ENCODE measurements around the gene RPS10.

The RPS10 gene

GRCh38 chr6:34425498-34426410 is at the start of gene RPS10:
Gene RPS10 (minus strand): TSS chr6:34426069. CDS start chr6:34425221, 848 bp downstream.
- peak; percentile 96 for DNase-seq

GRCh38 chr6:34475238-34475682 is 49.4 kb upstream of the RPS10 start:
- DNase-seq = no peak

GRCh38 chr6:34474754-34475153 is 48.9 kb upstream of the RPS10 start:
- no peak for DNase-seq

GRCh38 chr6:34473967-34474366 is 48.1 kb upstream of the RPS10 start:
- DNase-seq = no peak

GRCh38 chr6:34472425-34472824 is 46.6 kb upstream of the RPS10 start:
- no peak for DNase-seq

GRCh38 chr6:34469499-34469898 is 43.6 kb upstream of the RPS10 start:
- no peak for DNase-seq

GRCh38 chr6:34468378-34468892 is 42.6 kb upstream of the RPS10 start:
- no peak for DNase-seq

- no peak for DNase-seq
Observed at GRCh38 chr6:34466242-34467185, 40.6 kb upstream of the RPS10 start.

GRCh38 chr6:34465531-34466241 is 39.8 kb upstream of the RPS10 start, which contains the start of gene PACSIN1:
Gene PACSIN1 (plus strand): TSS chr6:34466076. CDS start chr6:34526306, 60,230 bp downstream.
- no peak for DNase-seq

- DNase-seq = no peak
Observed at GRCh38 chr6:34463849-34464248, 38.0 kb upstream of the RPS10 start.

- DNase-seq = no peak
Observed at GRCh38 chr6:34463299-34463698, 37.4 kb upstream of the RPS10 start.

GRCh38 chr6:34462551-34462971 is 36.7 kb upstream of the RPS10 start:
- DNase-seq = no peak

GRCh38 chr6:34462010-34462409 is 36.1 kb upstream of the RPS10 start:
- no peak for DNase-seq

GRCh38 chr6:34460796-34461507 is 35.1 kb upstream of the RPS10 start:
- DNase-seq = no peak

- DNase-seq = no peak
Observed at GRCh38 chr6:34459899-34460593, 34.2 kb upstream of the RPS10 start.

- DNase-seq = no peak
Observed at GRCh38 chr6:34457742-34458735, 32.2 kb upstream of the RPS10 start.

GRCh38 chr6:34457382-34457741 is 31.5 kb upstream of the RPS10 start:
- no peak for DNase-seq

- no peak for DNase-seq
Observed at GRCh38 chr6:34455831-34456230, 30.0 kb upstream of the RPS10 start.

- DNase-seq = no peak
Observed at GRCh38 chr6:34451192-34451591, 25.3 kb upstream of the RPS10 start.

- DNase-seq = no peak
Observed at GRCh38 chr6:34447910-34448309, 22.0 kb upstream of the RPS10 start.
